ENCODE data around the gene MASP1. TPM values are rescaled to one million over a fixed set of nuclear protein-coding genes. Genes with fewer than 3 reads are reported as not detected.

MASP1 gene
- total RNA-seq, 1 donor from 2014 or later: 42.0 TPM

Other genes starting within 250 kb of the MASP1 start
- 17.9 TPM for gene RPL39L, start 152.2 kb downstream of the MASP1 start, total RNA-seq
- 0.25 TPM for gene RTP1, start 94.3 kb downstream of the MASP1 start, total RNA-seq
- not detected for gene RTP4, start 76.6 kb upstream of the MASP1 start, total RNA-seq